Measurements from ENCODE around the gene ADCY7. TPM values are rescaled to one million over a fixed set of nuclear protein-coding genes. Genes with fewer than 3 reads are reported as not detected.

ADCY7 gene
- total RNA-seq, 1 donor from 2014 or later = 4.6 TPM

DNA sequence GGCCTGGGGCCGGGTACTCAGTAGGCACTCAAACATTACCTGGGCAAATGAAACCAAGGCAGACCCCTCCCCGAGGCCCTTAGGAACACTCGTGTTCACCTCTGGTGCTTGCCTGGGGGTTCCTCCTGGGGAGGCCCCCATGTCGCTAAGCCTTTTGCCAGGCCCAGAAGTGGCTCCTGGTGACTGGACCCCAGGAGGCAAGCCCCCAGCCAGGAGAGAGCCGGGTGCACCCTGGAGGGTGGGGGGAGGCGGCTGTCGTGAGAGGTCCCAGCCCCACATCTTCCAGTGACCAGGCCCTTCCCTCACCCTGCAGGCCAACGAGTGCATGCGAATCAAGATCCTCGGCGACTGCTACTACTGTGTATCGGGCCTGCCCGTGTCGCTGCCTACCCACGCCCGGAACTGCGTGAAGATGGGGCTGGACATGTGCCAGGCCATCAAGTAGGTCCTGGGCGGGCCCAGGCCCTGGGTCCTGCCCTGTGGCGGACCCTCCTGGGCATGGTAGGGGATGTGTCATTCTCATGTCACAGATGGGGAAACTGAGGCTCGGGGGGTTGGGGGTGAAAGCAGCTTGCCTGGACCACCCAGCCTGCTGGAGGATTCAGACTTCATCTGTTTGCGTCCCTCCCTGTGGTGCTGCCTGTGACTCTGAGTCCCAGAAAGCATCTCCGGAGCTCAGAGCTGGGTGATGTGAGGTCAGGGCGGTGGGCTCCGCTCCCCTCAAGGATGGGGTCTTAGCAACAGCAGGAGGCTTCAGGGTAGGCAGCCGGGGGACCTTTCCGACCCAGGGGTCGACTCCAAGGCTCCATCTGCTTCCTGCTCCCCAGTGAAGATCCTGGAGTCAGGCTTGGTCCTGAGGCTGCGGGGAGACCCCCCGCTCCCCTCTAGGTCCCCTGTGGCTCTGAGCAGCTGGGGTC is 32.5 kb downstream of the ADCY7 start:
- no peaks in the 10 kb centered on the region for H3K27me3 Mint-ChIP-seq (ENCODE audit: unreplicated experiment)

DNA sequence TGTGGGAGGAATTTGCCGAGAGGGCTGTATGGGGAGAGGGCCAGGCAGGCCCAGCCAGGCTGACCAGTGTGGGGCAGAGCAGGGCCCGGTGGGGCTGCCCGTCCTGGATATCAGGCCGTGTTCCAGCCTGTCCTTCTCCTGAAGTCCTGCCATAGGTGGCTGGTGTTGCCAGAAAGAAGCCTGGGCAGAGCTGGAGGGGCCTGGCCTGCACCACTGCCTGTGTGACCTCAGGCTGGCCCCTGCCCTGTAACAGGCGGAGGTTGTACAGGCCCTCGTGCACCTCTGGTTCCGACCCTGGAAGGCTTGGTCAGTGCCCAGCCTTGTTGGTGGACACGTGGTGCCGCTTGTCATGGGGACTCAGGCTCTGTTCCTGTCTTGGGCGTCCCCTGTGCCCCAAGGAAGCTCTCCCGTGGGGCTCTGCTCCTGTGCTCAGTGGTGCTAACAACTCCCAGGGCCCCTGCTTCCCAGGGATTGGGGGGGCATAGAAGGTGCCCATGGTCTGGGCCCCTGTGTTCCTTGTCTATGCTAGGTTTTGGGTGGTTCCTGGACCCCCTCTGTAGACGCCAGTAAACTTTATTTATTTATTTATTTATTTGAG is 33.3 kb downstream of the ADCY7 start:
- peaks cover 7% of the 10 kb centered on the region for H3K4me1 Mint-ChIP-seq (ENCODE audit: unreplicated experiment)
- no peaks in the 10 kb centered on the region for H3K36me3 Mint-ChIP-seq (ENCODE audit: unreplicated experiment)
- no peak overlapping the region for H3K27ac Mint-ChIP-seq (ENCODE audit: unreplicated experiment)
- H3K4me3 Mint-ChIP-seq (ENCODE audit: unreplicated experiment) = no peak overlapping the region
- H3K9me3 Mint-ChIP-seq (ENCODE audit: unreplicated experiment) = no peaks in the 10 kb centered on the region
- TF ChIP-seq, protein P1, sequence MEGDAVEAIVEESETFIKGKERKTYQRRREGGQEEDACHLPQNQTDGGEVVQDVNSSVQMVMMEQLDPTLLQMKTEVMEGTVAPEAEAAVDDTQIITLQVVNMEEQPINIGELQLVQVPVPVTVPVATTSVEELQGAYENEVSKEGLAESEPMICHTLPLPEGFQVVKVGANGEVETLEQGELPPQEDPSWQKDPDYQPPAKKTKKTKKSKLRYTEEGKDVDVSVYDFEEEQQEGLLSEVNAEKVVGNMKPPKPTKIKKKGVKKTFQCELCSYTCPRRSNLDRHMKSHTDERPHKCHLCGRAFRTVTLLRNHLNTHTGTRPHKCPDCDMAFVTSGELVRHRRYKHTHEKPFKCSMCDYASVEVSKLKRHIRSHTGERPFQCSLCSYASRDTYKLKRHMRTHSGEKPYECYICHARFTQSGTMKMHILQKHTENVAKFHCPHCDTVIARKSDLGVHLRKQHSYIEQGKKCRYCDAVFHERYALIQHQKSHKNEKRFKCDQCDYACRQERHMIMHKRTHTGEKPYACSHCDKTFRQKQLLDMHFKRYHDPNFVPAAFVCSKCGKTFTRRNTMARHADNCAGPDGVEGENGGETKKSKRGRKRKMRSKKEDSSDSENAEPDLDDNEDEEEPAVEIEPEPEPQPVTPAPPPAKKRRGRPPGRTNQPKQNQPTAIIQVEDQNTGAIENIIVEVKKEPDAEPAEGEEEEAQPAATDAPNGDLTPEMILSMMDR (IDR thresholded peaks at IDR 0.05) = no peak
- no peak for DNase-seq (ENCODE audit: extremely low spot score, unreplicated experiment)
- H3K27me3 Mint-ChIP-seq (ENCODE audit: unreplicated experiment) = no peaks in the 10 kb centered on the region

More for the DNA sequence above, 32.5 kb downstream of the ADCY7 start:
- Mint-ChIP-seq H3K36me3 (ENCODE audit: unreplicated experiment) (no peaks in the 10 kb centered on the region), H3K4me3 (ENCODE audit: unreplicated experiment) (no peak overlapping the region), H3K9me3 (ENCODE audit: unreplicated experiment) (no peaks in the 10 kb centered on the region), H3K4me1 (ENCODE audit: unreplicated experiment) (peaks cover 7% of the 10 kb centered on the region), H3K27ac (ENCODE audit: unreplicated experiment) (no peak overlapping the region)
- TF ChIP-seq, protein P1 (IDR thresholded peaks at IDR 0.05) = no peak
- no peak for DNase-seq (ENCODE audit: extremely low spot score, unreplicated experiment)

DNA sequence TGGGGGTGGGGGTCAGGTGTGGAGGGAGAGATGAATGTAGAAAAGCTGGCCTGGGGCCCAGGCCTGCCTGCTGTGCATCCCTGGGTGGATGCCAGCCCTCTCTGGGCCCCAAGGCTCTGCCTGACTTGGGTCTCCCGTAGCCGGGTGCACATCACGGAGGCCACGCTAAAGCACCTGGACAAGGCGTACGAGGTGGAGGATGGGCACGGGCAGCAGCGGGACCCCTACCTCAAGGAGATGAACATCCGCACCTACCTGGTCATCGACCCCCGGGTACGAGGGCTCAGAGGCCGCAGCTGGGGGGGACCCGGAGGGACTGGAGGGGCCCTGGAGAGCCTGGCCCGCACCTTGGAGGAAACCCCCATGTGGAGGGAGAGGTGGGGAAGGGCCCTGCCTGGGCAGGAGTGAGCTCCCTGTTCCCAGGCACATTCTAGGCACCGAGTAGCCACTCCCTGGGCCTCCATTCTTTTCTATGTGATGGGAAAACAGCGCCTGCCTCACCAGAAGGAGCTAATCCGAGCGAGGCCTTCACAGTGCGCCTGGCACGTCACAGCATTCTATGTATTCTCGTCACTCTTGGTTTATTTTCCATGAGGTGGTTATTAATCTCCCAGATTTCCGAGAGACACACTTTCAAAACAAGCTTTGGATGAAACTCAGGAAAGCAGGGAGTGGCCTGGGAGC is 34.7 kb downstream of the ADCY7 start:
- H3K9me3 Mint-ChIP-seq (ENCODE audit: unreplicated experiment) = no peaks in the 10 kb centered on the region
- peaks cover 7% of the 10 kb centered on the region for H3K4me1 Mint-ChIP-seq (ENCODE audit: unreplicated experiment)
- H3K27ac Mint-ChIP-seq (ENCODE audit: unreplicated experiment) = no peak overlapping the region
- TF ChIP-seq, protein P1 (IDR thresholded peaks at IDR 0.05) = no peak
- H3K4me3 Mint-ChIP-seq (ENCODE audit: unreplicated experiment) = no peak overlapping the region
- no peaks in the 10 kb centered on the region for H3K36me3 Mint-ChIP-seq (ENCODE audit: unreplicated experiment)
- no peaks in the 10 kb centered on the region for H3K27me3 Mint-ChIP-seq (ENCODE audit: unreplicated experiment)
- no peak for DNase-seq (ENCODE audit: extremely low spot score, unreplicated experiment)

DNA sequence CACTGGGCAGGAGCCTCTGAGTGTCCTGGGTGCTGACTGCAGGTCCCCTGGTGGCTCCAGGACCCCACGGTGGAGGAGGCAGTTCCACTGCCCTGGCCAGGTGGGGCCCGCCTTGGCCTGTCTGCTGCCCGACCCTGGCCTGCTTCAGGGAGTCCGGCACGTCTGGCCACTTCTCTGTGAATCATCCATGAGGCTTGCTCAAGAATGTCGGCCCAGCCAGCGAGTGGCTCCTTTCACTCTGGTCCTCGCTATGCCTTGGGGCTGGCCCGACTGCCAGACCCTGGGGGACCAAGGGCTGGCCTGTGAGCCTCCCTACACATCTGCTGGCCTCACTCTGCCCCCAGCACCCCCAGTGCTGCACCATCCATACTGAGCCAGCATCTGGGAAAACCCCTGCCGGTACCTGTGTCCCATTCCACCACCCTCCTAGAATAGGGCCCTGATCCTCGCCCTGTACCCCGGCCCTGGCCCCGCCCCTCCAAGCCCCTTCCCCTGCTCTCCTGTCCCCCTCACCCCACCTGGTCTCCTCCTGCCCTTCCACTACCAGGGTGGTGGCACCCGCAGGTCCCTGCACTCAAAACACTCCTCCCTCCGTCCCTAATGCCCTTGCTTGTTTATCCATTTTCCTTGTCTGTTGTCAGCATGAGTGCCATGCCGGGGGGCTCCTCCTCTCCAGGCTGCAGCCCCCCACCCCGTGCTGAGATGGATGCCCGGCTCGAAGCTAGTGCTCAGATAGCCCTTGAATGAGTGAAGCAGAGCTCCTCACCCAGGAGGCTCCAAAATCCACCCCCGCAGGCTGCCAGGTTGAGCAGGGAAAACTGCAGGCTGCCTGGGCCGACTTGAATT is 35.5 kb downstream of the ADCY7 start:
- Mint-ChIP-seq H3K27ac (ENCODE audit: unreplicated experiment) (no peak overlapping the region), H3K36me3 (ENCODE audit: unreplicated experiment) (no peaks in the 10 kb centered on the region), H3K4me1 (ENCODE audit: unreplicated experiment) (peaks cover 7% of the 10 kb centered on the region), H3K9me3 (ENCODE audit: unreplicated experiment) (no peaks in the 10 kb centered on the region), H3K27me3 (ENCODE audit: unreplicated experiment) (no peaks in the 10 kb centered on the region), H3K4me3 (ENCODE audit: unreplicated experiment) (no peak overlapping the region)
- peak; percentile 83 for DNase-seq (ENCODE audit: extremely low spot score, unreplicated experiment)
- TF ChIP-seq, protein P1 (IDR thresholded peaks at IDR 0.05) = no peak

Measured in osteocyte (in vitro differentiated cells).